Stomach (tissue), 4 donors: ENCODE results near the gene TBX6.

ENCODE experiments used
- POLR2A ChIP-seq, 4 donors: fragments of 450-650 bp; IDR thresholded peaks; one replicate each; pipeline ENCODE4 v1.6.1; 2016; ENCODE audit warnings: antibody characterized with exemption in 4 of 4, control low read depth in 2 of 4, mild to moderate bottlenecking in 1 of 4, moderate library complexity in 1 of 4
- POLR2AphosphoS5 ChIP-seq, 3 donors: sonication (generic); formaldehyde crosslinking; IDR thresholded peaks; one replicate each; pipeline ENCODE4 v1.6.1; 2016; ENCODE audit warnings: antibody characterized with exemption in 3 of 3
- TF ChIP-seq, protein P1 (sequence below), 7 experiments: fragments of 450-650 bp in 4 of 7; fragments of 200-600 bp in 3 of 7; sonication (generic) in 3 of 7; IDR thresholded peaks; one replicate each; pipeline ENCODE4 v1.5.1; 2016 to 2019; ENCODE audit warnings: antibody characterized with exemption in 7 of 7, control low read depth in 2 of 7, mild to moderate bottlenecking in 1 of 7

DNA sequence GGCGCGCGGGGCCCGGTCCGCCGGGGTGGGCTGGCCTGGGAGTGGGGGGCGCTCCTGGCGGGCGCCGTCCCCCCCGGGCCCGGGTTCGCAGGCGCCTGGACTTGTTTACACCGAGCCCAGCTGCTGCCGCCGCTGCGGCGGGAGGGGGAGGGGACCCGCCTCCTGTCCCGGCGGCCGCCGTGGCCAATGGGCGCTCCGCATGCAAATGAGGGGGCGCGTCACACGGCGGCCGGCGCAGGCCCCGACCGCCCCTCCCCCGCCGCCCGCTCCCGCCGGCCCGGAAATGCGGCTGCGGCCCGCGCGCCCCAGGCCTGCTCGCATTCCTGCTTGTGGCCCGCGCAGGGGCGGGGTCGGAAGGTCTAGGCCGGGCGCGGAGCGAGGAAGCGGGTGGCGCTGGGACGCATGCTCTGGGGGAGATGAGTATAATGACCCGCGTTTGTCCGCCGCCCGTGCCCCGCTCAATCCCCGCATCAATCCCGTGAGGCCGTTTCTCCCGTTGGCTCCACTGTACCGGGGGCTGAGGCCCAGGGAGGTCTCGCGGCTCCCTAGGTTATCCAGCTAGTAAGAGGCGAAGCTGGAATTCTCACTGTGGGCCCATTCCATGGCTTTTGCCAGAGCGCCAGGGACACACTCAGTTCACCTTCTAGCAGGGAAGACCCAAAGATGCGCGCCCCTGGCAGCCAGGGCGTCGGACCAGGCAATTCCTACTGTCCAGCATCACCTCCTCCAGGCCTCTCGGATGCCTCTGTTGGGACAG is 4.6 kb upstream of the TBX6 start, which contains the start of gene YPEL3:
- TF ChIP-seq POLR2AphosphoS5 (IDR thresholded peaks at IDR 0.05) (peak; percentile 48 to 71 (median 66)), POLR2A (IDR thresholded peaks at IDR 0.05) (no peak)
- TF ChIP-seq, protein P1, sequence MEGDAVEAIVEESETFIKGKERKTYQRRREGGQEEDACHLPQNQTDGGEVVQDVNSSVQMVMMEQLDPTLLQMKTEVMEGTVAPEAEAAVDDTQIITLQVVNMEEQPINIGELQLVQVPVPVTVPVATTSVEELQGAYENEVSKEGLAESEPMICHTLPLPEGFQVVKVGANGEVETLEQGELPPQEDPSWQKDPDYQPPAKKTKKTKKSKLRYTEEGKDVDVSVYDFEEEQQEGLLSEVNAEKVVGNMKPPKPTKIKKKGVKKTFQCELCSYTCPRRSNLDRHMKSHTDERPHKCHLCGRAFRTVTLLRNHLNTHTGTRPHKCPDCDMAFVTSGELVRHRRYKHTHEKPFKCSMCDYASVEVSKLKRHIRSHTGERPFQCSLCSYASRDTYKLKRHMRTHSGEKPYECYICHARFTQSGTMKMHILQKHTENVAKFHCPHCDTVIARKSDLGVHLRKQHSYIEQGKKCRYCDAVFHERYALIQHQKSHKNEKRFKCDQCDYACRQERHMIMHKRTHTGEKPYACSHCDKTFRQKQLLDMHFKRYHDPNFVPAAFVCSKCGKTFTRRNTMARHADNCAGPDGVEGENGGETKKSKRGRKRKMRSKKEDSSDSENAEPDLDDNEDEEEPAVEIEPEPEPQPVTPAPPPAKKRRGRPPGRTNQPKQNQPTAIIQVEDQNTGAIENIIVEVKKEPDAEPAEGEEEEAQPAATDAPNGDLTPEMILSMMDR (IDR thresholded peaks at IDR 0.05) = no peak
